Femur (tissue), 1 donor: ENCODE data around the gene SPINT4.
A peak's percentile ranks its signal among the peaks of the same experiment; 100 is the strongest.

Experiments used
- DNase-seq: peaks from one replicate; pipeline ENCODE4 v3.0.0-alpha.2; 2017

SPINT4 gene

GRCh38 chr20:45765980-45766379, 43.8 kb downstream of the SPINT4 start:
- no peak for DNase-seq

GRCh38 chr20:45768479-45768878, 46.3 kb downstream of the SPINT4 start:
- DNase-seq = no peak

GRCh38 chr20:45771182-45771759, 49.1 kb downstream of the SPINT4 start:
- DNase-seq = peak; percentile 87

- DNase-seq = no peak
Observed at GRCh38 chr20:45772693-45773092, 50.5 kb downstream of the SPINT4 start.

GRCh38 chr20:45774945-45775344, 52.8 kb downstream of the SPINT4 start:
- no peak for DNase-seq

GRCh38 chr20:45775411-45775810, 53.3 kb downstream of the SPINT4 start:
- DNase-seq = no peak
